IPS DF 6.9 (cell line): ENCODE results near the gene ZBTB7A.

Experiments
- DNase-seq: peaks from one replicate; pipeline ENCODE4 v3.0.0-alpha.2; 2013; ENCODE audit warnings: low read depth, low spot score
- H3K27ac ChIP-seq: one replicate; pipeline ENCODE4 v1.5.1; 2013; ENCODE audit warnings: low read length, control low read depth
- H3K27me3 ChIP-seq: 2 replicates; pipeline ENCODE4 v1.6.1; 2013; ENCODE audit warnings: mild to moderate bottlenecking, low read length; ENCODE audit not compliant: control insufficient read depth, insufficient read depth
- H3K36me3 ChIP-seq: 2 replicates; pipeline ENCODE4 v1.6.1; 2013; ENCODE audit warnings: low read length; ENCODE audit not compliant: control insufficient read depth, insufficient read depth
- H3K4me1 ChIP-seq: 2 replicates; pipeline ENCODE4 v1.6.1; 2013; ENCODE audit warnings: low read length; ENCODE audit not compliant: control insufficient read depth, insufficient read depth
- H3K4me3 ChIP-seq: 2 replicates; pipeline ENCODE4 v1.5.1; 2013; ENCODE audit warnings: mild to moderate bottlenecking, low read length
- H3K9me3 ChIP-seq: 2 replicates; pipeline ENCODE4 v1.6.1; 2013; ENCODE audit warnings: low read length, inconsistent platforms; ENCODE audit not compliant: control insufficient read depth, insufficient read depth
- WGBS: extraction: QIAGEN DNeasy Blood & Tissue Kit; methylation state at CpG from one replicate; pipeline ENCODE4 v1.1.7; 2013; ENCODE audit warnings: mixed read lengths, missing lambda C conversion rate; ENCODE audit not compliant: insufficient read length, insufficient coverage; 5-methylcytosine and 5-hydroxymethylcytosine counted together

ZBTB7A gene

DNA sequence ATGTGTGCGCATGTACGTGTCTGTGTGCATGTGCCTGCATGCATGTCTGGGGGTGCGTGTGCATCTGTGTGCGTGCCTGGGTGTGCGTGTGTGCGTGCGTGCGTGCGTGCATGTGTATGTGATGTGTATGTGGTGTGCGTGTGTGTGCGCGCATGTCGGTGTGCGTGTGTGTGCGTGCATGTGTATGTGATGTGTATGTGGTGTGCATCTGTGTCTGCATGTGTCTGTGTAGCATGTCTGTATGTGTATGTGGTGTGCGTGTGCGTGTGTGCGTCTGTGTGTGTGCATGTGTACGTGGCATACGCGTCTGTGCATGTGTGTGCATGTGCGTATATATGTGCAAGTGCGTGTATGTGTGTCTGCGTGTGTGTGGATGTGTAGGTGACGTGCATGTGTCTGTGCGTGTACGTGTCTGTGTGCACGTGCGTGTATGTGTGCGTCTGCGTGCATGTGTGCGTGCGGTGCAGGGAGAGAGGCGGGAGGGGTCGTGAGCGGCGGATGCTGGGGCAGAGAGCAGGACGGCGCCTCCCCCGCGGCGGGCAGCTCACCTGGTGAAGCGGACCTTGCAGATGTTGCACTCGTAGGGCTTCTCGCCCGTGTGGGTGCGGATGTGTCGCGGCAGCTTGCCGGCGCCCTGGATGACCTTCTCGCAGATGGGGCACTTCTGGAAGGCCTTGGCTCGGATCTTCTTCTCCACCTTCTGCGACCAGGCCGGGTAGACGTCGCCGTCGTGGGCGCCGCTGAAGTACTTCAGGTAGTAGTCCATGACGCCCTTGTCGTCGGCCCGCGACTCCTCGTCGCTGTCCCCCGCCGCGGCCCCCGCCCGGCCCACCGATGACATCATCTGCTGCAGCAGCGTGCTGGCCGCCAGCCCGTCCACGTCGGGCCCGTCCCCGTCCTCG is 13.0 kb downstream of the ZBTB7A start:
- no peak overlapping the region for H3K27ac ChIP-seq
- WGBS = no CpG with 5 or more reads among the region's 82 CpGs
- H3K36me3 ChIP-seq = peaks cover 26% of the 10 kb centered on the region

GRCh38 chr19:4052993-4053422 is 13.7 kb downstream of the ZBTB7A start:
- Histone ChIP-seq H3K36me3 (peaks cover 28% of the 10 kb centered on the region), H3K27ac (no peak overlapping the region), H3K4me3 (no peak overlapping the region), H3K9me3 (no peaks in the 10 kb centered on the region), H3K4me1 (no peaks in the 10 kb centered on the region; the same call in 1 of the 2 replicates), H3K27me3 (no peaks in the 10 kb centered on the region)
- no peak for DNase-seq
- WGBS = no CpG with 5 or more reads among the region's 13 CpGs

More for the DNA sequence above, 13.0 kb downstream of the ZBTB7A start:
- DNase-seq = no peak
- H3K4me1 ChIP-seq = no peaks in the 10 kb centered on the region; the same call in 1 of the 2 replicates
- H3K4me3 ChIP-seq = no peak overlapping the region
- no peaks in the 10 kb centered on the region for H3K9me3 ChIP-seq
- no peaks in the 10 kb centered on the region for H3K27me3 ChIP-seq

GRCh38 chr19:4052114-4052992 is 14.3 kb downstream of the ZBTB7A start:
- H3K4me1 ChIP-seq = no peaks in the 10 kb centered on the region; the same call in 1 of the 2 replicates
- H3K27ac ChIP-seq = no peak overlapping the region
- H3K4me3 ChIP-seq = no peak overlapping the region
- H3K27me3 ChIP-seq = no peaks in the 10 kb centered on the region
- no CpG with 5 or more reads among the region's 27 CpGs for WGBS
- DNase-seq = no peak
- H3K36me3 ChIP-seq = peaks cover 32% of the 10 kb centered on the region
- H3K9me3 ChIP-seq = no peaks in the 10 kb centered on the region

GRCh38 chr19:4051175-4052101 is 15.3 kb downstream of the ZBTB7A start:
- Histone ChIP-seq H3K9me3 (no peaks in the 10 kb centered on the region), H3K4me3 (no peak overlapping the region), H3K27ac (no peak overlapping the region), H3K4me1 (no peaks in the 10 kb centered on the region; the same call in 1 of the 2 replicates), H3K36me3 (peaks cover 32% of the 10 kb centered on the region), H3K27me3 (no peaks in the 10 kb centered on the region)
- no peak for DNase-seq
- WGBS = no CpG with 5 or more reads among the region's 15 CpGs

GRCh38 chr19:4049432-4049831 is 17.3 kb downstream of the ZBTB7A start:
- Histone ChIP-seq H3K4me3 (no peak overlapping the region), H3K27ac (no peak overlapping the region), H3K27me3 (no peaks in the 10 kb centered on the region), H3K4me1 (no peaks in the 10 kb centered on the region; the same call in 1 of the 2 replicates), H3K9me3 (no peaks in the 10 kb centered on the region), H3K36me3 (peaks cover 23% of the 10 kb centered on the region)
- DNase-seq = no peak
- no CpG with 5 or more reads among the region's 15 CpGs for WGBS

DNA sequence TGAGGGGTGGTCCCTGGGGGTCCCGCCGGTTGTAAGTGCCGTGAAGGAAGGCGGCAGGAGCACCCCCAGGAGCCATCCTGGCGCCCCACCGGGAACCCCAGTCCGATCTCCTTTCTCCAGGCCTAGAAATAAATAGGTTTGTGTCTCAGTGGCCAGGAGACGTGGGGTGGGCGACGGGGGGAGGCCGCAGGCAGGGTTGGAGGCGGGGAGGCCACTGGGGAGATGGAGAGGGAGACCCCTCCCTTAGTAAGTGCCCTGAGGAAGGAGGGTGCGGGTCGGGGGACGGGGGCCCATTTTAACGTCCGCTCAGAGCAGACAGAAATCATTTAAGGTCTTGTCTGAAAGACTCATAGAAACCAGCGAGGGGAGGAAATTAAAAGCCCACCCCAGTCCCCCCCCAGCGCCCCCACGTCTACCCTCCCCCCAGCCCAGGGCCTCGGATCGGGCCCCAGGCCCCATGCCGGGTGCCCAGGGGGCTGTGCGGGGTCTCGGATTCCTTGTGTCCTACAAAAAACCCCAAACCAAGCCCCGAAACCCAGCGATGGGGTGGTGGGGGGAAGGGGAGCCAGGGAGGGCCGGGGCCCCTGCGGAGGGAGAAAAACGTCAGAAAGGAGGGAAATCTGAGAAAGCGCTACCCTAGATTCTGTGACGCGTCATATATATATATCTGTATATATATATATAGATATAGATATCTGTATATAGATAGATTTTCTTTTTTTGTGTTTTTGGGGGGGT is 19.6 kb downstream of the ZBTB7A start:
- no peak overlapping the region for H3K27ac ChIP-seq
- no peaks in the 10 kb centered on the region for H3K9me3 ChIP-seq
- no peak overlapping the region for H3K4me3 ChIP-seq
- peaks cover 10% of the 10 kb centered on the region; the same call in 1 of the 2 replicates for H3K36me3 ChIP-seq
- no CpG with 5 or more reads among the region's 33 CpGs for WGBS
- no peaks in the 10 kb centered on the region; the same call in 1 of the 2 replicates for H3K4me1 ChIP-seq
- DNase-seq = no peak
- no peaks in the 10 kb centered on the region for H3K27me3 ChIP-seq

- Histone ChIP-seq H3K4me3 (no peak overlapping the region), H3K4me1 (no peaks in the 10 kb centered on the region; the same call in 1 of the 2 replicates), H3K36me3 (peaks cover 6% of the 10 kb centered on the region; the same call in 1 of the 2 replicates), H3K9me3 (no peaks in the 10 kb centered on the region), H3K27ac (no peak overlapping the region), H3K27me3 (no peaks in the 10 kb centered on the region)
- no CpG with 5 or more reads among the region's 7 CpGs for WGBS
- no peak for DNase-seq
Observed at GRCh38 chr19:4046362-4046691, 20.4 kb downstream of the ZBTB7A start.

DNA sequence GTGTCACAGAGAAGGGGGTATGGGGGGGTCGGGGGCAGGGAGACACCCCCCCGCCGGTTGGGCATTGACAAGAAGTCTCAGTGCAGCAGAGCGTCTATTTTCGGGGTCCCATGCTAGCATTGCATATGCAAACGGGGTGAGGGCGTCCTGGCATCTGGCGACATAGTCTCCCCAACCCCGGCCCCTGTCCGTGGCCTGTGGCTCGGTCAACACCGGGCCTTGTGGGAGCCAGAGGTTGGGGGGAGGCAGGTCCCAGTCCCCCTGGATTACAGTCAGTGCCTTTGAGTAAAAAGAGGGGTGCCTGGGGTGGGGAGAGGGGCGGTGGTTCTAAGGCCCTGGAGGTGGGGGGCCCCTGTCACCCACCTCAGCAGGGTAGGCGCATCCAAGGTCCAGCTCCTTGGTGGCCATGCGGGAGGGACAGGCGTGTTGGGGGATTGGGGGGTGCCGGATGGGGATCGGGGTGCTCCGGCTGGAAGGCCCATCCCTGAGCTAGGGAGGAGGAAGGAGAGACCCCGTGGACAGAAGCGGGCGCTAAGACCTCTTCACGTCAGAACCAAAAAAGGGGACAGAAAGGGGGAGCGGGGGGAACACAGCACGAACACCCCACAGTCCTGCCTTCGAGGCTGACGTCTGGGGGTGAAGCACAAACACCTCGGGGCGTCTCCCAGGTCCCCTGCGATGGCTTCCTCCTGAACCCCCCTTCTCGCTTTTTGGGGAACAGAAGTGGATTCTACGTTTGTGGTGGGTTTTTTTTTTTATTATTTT is 20.9 kb downstream of the ZBTB7A start:
- Histone ChIP-seq H3K4me1 (no peaks in the 10 kb centered on the region; the same call in 1 of the 2 replicates), H3K9me3 (no peaks in the 10 kb centered on the region), H3K27ac (no peak overlapping the region), H3K36me3 (peaks cover 6% of the 10 kb centered on the region; the same call in 1 of the 2 replicates), H3K27me3 (no peaks in the 10 kb centered on the region), H3K4me3 (no peak overlapping the region)
- WGBS = no CpG with 5 or more reads among the region's 32 CpGs
- no peak for DNase-seq

DNA sequence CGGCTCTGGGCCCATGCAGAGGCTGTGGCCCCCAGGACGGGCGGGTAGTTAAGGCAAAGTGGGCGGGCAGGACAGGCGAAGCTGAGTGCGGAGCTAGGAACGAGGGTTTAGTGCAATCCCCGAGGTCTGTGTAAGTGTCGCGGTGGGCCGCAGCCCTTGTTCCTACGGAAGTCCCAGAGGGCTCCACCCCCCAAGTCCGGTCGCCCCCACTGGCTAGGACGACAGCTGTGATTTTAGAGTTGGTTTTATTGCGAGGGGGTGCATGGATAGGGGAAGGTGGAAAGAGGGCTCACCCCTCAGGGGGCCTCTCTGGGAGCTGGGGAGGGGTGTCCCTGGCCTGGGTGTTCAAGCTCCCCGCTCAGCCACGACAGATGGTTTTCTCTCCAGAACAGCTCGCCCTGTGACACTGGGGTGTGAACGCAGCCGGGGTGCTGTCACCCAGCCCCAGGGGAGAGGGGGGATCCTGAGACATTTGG is 21.7 kb downstream of the ZBTB7A start:
- Histone ChIP-seq H3K4me1 (no peaks in the 10 kb centered on the region; the same call in 1 of the 2 replicates), H3K4me3 (no peak overlapping the region), H3K9me3 (no peaks in the 10 kb centered on the region), H3K36me3 (peaks cover 6% of the 10 kb centered on the region), H3K27me3 (no peaks in the 10 kb centered on the region), H3K27ac (no peak overlapping the region)
- WGBS = no CpG with 5 or more reads among the region's 21 CpGs
- DNase-seq = no peak
